HEK293T (cell line): Measurements from ENCODE around the gene SPIRE2.

ENCODE experiments used
- BHLHE40 ChIP-seq: fragments of 450-650 bp; IDR thresholded peaks from 2 replicates; pipeline ENCODE4 v1.6.1; 2016; ENCODE audit warnings: mild to moderate bottlenecking, moderate library complexity, borderline replicate concordance
- FOXK2 ChIP-seq: fragments of 450-650 bp; IDR thresholded peaks from 2 replicates; pipeline ENCODE4 v1.6.1; 2016; ENCODE audit warnings: mild to moderate bottlenecking
- SP1 ChIP-seq: fragments of 450-650 bp; IDR thresholded peaks from 2 replicates; pipeline ENCODE4 v1.6.1; 2017

DNA sequence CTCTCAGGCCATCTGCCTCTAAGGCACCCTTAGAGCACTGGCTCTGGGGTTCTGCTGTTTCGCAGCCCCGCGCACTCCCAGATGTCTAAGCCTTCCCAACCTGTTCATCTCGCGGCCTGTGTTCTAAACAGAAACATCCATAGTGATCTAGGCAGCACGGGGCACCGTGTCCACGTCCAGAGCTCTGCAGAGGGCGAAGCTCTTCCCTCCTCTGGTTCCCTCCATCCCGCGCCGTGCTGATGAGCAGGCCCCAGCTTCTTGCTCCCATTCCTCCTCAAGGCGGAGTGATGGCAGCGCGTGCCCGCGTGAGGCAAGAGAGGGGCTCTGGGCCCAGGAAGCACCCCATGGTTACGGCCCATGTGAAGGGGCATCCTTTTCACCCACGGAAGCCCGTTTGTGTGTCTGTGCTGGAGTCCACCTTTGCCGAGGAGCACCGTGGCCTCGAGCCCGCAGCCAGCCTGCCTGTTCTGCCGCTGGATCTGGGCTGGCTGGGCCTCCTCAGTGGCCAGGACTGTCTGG is 3.6 kb downstream of the SPIRE2 start:
- TF ChIP-seq BHLHE40 (no peak), SP1 (no peak), FOXK2 (no peak)
